GM19351 (cell line): Measurements from ENCODE around the gene S100A7.

Source experiments
- ATAC-seq: cut with Tn5 transposase; IDR thresholded peaks from one replicate; pipeline ENCODE4 v1.9.1; 2021; ENCODE audit warnings: mild to moderate bottlenecking, moderate library complexity; ENCODE audit not compliant: unreplicated experiment

S100A7 gene

GRCh38 chr1:153460551-153460950, at the start of gene S100A7:
S100A7 (minus strand) TSS chr1:153460651; CDS start chr1:153459013, 1,638 bp downstream.
- no peak for ATAC-seq

- no peak for ATAC-seq
Measured at GRCh38 chr1:153509729-153510354, 49.4 kb upstream of the S100A7 start.

GRCh38 chr1:153509036-153509435, 48.6 kb upstream of the S100A7 start:
- ATAC-seq: no peak

- no peak for ATAC-seq
Measured at GRCh38 chr1:153507926-153508583, 47.6 kb upstream of the S100A7 start.

DNA sequence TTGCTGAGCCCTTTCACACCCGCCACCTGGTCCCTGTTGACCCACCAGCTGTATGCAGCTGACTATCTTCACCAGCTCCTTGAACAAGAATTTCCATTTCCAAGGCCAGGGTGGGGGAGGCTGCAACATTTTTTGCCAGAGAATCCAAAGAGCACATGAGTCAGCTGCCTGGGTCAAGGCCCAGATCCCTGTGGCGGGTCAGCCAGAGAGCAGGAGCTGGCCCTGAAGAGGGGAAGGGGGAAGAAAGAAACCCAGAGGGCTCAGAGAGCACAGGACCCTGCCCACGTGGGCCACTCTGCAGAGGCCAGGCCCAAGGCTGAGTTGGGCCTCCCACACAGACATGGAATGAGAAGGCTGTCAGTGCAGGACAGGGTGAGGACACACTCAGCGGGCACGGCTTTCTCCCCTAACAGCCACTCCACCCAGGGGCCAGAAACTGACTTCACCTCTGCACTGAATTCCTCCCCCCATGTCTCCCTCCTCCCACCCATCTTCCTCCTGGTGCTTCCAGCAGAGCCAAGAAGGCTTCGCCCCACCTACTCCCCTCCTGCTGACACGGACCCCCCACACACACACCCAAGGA, 46.5 kb upstream of the S100A7 start:
- no peak for ATAC-seq

DNA sequence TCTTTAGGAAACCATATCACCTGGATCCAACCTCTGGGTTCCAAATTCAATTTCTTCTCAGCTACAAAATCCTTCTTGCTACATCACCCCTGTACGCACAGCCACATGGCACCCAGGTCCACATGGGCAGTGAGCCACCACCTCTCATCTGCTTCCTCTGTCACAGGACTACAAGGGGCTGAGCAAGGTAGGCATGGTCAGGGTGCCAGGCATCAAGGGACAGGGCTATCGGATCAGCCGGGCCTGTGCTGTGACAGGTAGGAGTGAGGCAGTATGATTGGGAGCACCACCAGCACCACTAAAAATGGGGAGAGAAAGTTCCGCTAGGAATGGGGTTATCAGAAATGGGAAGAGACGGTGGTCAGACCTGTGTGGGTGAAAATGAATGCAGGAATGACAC, 45.9 kb upstream of the S100A7 start:
- no peak for ATAC-seq

DNA sequence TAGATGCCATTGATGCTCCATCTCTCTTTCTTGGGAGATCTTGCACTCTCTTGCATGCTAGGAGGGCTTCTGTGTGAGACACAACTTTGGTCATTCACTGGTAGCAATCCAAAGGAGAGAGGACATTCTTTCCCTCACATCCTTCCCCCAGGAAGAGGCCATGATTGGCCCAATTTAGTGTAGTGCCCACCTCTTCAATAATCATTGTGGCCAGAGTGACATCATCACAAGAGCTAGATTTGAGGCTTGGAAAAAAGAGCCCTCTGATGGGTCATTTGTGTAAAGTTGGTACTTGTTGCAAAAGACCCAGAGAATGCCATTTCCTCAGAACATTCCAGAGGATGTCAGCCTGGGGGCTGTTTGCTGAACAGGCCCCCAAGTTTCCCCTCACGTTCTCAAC, 45.1 kb upstream of the S100A7 start:
- ATAC-seq: no peak

DNA sequence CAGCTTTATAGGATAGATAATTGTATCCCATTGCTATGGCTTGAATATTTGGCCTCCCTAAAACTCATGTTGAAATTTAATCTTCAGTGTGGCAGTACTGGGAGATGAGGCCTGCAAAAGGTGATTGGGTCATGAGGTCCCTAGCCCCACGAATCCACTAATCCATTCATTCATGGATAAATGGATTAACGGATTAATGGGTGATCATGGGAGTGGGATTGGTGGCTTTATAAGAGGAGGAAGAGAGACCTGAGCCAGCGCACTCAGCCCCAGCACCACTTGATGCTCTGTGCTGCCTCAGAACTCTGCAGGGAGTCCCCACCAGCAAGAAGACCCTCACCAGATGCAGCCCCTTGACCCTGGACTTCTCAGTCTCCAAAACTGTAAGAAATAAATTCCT, 43.3 kb upstream of the S100A7 start:
- no peak for ATAC-seq

DNA sequence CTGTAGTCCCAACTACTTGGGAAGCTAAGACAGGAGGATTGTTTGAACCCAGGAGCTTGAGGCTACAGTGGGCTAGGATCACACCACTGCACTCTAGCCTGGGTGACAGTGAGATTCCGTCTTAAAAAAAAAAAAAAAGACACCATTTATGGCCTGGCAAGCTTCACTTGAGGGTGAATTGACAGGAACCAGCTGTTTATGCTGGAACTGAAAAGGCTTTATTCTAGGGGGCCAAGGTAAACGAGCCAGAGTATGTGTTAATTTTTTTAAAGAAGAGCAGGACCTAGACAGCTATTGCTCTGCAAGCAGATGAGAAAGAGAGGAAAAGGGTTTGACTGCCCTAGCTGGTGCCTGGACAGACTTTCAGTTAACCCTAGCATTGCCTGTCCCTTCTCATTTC, 38.3 kb upstream of the S100A7 start:
- ATAC-seq: no peak

DNA sequence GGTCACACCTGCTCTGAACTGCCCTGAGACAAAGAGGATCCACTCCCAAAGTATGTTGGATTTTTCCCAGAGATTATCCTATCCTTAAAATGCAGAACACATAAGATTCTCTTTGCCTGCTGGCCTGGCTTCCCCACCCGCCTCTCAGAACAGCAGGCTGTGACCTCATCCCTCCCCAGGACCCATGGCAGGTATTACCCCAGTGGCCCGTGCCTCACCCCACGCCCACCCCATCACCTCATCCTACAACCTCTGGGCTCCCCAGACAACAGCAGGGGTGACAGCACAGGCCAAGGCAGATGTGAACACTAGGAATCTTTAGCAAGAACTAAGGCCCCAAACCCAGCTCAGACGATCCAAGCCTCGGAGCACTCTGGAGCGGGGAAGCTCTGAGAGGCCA, 35.1 kb upstream of the S100A7 start:
- no peak for ATAC-seq

DNA sequence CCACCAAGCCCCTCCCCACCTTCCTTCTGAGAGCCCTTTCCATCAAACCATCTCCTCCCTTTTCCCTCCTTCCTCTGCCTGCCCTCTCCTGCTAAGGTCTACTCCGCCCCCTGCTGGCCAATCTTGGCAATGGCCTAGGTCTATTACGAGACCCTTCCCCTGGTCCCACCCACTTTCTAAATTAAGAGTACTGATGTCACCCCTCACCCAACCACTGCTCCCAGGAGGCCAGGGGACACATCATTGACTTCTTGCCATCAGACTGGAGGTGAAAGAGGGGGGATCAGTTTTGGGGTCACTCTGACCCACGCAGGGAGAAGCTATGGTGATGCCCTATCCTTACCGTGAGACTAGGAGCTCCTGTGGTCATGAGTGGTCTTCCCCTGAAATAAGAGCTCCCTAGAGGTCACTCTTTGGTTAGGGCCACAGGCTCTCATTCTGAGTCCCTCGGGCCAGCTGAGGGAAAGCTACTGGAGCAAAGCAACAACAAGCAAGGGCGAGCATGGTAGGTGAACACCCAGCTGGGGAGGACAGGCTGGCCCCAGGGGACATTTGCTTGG, 34.6 kb upstream of the S100A7 start:
- no peak for ATAC-seq

GRCh38 chr1:153493343-153493960, 33.0 kb upstream of the S100A7 start:
- no peak for ATAC-seq

GRCh38 chr1:153490272-153491051, 30.0 kb upstream of the S100A7 start:
- ATAC-seq: no peak

DNA sequence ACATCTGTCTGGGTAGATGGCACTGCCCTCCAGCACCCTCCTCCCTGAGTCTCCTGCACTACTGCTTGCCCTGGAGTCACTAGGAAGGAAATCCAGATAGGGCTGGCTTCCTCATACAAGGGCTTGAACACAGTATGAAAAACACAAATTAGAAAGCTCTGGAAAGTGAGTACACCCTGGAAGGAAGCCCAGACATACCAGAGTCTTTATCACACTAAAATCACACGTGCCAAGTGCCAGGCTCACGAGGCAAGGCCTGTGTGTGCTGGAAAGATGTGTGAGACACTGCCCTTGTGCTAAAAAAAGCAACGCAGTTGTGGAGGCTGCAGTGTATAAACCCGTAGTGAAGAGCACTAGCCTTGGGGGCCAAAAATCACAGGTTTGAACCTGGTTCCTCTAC, 28.3 kb upstream of the S100A7 start:
- no peak for ATAC-seq

- ATAC-seq: no peak
Measured at GRCh38 chr1:153487707-153488106, 27.3 kb upstream of the S100A7 start.

DNA sequence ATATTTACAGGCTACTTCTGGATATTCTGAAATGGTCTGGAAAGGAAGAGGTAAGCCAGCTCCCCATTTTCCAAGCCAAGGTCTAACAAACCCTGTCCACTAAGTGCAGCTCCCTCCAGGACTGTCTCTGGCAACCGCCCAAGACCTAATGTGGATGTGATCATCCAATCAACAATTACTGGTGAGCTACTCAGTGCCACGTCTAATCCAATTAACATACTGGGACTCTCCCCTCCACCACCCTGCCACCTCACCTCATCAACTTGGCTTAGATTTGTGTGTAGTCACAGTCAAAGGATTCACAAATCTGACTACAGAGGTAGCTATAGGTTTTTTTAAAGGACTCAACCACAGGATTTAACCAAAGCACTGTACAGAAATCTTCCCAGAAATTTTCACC, 25.4 kb upstream of the S100A7 start:
- no peak for ATAC-seq

DNA sequence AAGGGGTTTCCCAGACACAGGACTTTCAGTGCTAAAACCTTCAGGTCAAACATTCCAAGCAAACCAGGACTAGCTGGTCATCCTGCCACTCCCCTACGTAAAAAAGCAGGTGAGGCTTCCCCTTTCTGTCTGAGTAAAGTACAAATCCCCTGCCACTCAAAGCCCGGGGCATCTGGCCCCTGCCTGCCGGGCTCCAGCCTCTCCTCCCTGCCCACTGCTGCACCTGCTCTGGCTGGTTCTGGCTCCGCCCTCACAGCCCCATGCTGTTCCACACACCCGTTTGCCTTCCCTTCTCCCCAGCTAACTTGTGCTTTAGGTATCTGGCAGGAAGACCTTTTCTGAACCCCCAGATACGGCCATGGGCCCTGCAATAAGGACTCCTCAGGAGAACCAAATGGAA, 23.3 kb upstream of the S100A7 start:
- ATAC-seq: no peak

GRCh38 chr1:153481124-153481523, 20.7 kb upstream of the S100A7 start:
- ATAC-seq: no peak

- no peak for ATAC-seq
Measured at GRCh38 chr1:153478692-153479618, 18.5 kb upstream of the S100A7 start.
